Fibroblast of the aortic adventitia (primary cell): ENCODE results near the gene DUXA. TPM values are rescaled to one million over a fixed set of nuclear protein-coding genes. Genes with fewer than 3 reads are reported as not detected.

Experiments used
- DNase-seq: peaks from one replicate; pipeline ENCODE4 v3.0.0-alpha.2; 2010; ENCODE audit warnings: low read depth
- H3K4me3 ChIP-seq: 2 replicates; pipeline ENCODE4 v1.5.1; 2011; ENCODE audit warnings: low read depth, mild to moderate bottlenecking, control low read depth, low read length, moderate library complexity
- CTCF ChIP-seq: IDR thresholded peaks from 2 replicates; pipeline ENCODE4 v1.5.1; 2011; ENCODE audit warnings: mild to moderate bottlenecking, low read length, control low read depth, inconsistent platforms; ENCODE audit not compliant: insufficient read depth
- small RNA-seq: library from RNA; depleted of rRNA; stranded (forward); fragments of <200 nt; gene quantifications from one replicate; pipeline ENCODE3, GENCODE V24; 2012
- total RNA-seq: library from RNA; depleted of rRNA; stranded (reverse); fragments of >200 nt; gene quantifications from 2 replicates; pipeline ENCODE4 v1.2.3, GENCODE V29; 2012; ENCODE audit warnings: low replicate concordance

The DUXA gene
- total RNA-seq, 1 donor: not detected

- no peak for TF ChIP-seq CTCF
- H3K4me3 ChIP-seq: no peak overlapping the region
- DNase-seq: no peak
Measured at GRCh38 chr19:57106722-57107235, 60.5 kb downstream of the DUXA start.

GRCh38 chr19:57105976-57106721 is 61.1 kb downstream of the DUXA start:
- DNase-seq: no peak
- no peak overlapping the region for H3K4me3 ChIP-seq
- TF ChIP-seq CTCF: no peak

Small RNAs within 50 kb of the gene (small RNA-seq; reads per million reads assigned to genes)
- gene AC025588.3: not detected

Other genes starting within 250 kb of the DUXA start
- gene USP29, start 47.5 kb downstream of the DUXA start, total RNA-seq: not detected in 2 replicates
- gene ZIM3, start 22.3 kb downstream of the DUXA start, total RNA-seq: not detected in 2 replicates
- 19.5 and 123 TPM in 2 replicates for gene ZNF264, start 24.0 kb upstream of the DUXA start, total RNA-seq
- gene AURKC, start 63.5 kb upstream of the DUXA start, total RNA-seq: 0.72 and 1.6 TPM in 2 replicates
- gene ZNF805, start 73.1 kb upstream of the DUXA start, total RNA-seq: 23.2 and 32.5 TPM in 2 replicates
- gene ZNF460, start 113.0 kb upstream of the DUXA start, total RNA-seq: 71.8 and 78.5 TPM in 2 replicates
- 5.1 and 9.4 TPM in 2 replicates for gene ZNF543, start 153.0 kb upstream of the DUXA start, total RNA-seq
- gene ZNF304, start 183.8 kb upstream of the DUXA start, total RNA-seq: 8.7 and 9.7 TPM in 2 replicates
- 7.0 and 11.7 TPM in 2 replicates for gene TRAPPC2B, start 196.1 kb upstream of the DUXA start, total RNA-seq
- 2.5 and 4.1 TPM in 2 replicates for gene ZNF547, start 196.1 kb upstream of the DUXA start, total RNA-seq
- gene ZNF548, start 222.4 kb upstream of the DUXA start, total RNA-seq: 19.5 and 20.4 TPM in 2 replicates
- 11.7 and 11.9 TPM in 2 replicates for gene ZNF17, start 243.7 kb upstream of the DUXA start, total RNA-seq